GM03348 (cell line): ENCODE data around the gene ANKRD13C.
A peak's percentile ranks its signal among the peaks of the same experiment; 100 is the strongest.
"Not testable (repeated sequence)": the region's sequence is repeated elsewhere in the genome, so short reads cannot be mapped to it uniquely, and the experiment has no call there.

Experiments used
- DNase-seq: peaks from one replicate; pipeline ENCODE4 v3.0.0; 2012; ENCODE audit warnings: low spot score

ANKRD13C gene

GRCh38 chr1:70360321-70360720 lies 5.8 kb upstream of the ANKRD13C start:
- DNase-seq = no peak

GRCh38 chr1:70358921-70359564 lies 4.5 kb upstream of the ANKRD13C start:
- peak; percentile 11 for DNase-seq

- DNase-seq = no peak
These were observed 1.4 kb upstream of the ANKRD13C start for GRCh38 chr1:70355920-70356319.

GRCh38 chr1:70355111-70355407 lies 537 bp upstream of the ANKRD13C start:
- no peak for DNase-seq

DNA sequence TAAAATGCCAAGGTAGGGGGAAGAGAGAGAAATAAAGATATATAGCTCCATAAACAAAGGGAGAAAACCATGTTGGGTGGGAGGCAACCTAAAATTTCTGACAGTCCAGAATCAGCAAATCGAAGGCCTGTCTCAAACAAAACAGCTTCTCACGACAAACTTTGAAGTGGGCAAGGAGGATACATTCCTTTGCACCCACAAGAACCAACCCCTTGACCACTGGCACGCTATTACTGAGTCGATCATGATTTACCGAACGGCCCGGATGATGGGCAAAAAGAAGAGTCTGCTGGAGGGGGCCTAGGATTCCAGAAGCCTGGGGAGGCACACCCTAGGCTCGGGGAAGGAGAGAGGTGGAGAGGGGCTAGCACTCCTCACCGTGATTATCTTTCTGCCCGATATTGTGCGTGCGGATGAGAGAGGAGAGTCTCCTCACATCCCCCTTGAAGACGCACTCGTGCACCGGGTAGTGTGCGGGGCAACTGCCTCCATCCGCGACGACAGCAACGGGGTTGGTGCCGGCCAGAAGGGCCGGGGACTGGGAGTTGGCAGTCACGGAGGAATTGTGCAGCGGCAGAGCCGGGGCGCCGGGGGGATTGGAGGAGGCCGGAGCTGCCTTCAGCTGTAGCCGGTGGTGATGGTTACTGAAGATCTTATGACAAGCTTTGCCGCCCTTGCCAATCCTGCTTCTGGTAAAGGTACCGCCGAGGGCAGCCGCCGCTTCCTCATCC lies 756 bp downstream of the ANKRD13C start:
- DNase-seq = peak; percentile 74

DNA sequence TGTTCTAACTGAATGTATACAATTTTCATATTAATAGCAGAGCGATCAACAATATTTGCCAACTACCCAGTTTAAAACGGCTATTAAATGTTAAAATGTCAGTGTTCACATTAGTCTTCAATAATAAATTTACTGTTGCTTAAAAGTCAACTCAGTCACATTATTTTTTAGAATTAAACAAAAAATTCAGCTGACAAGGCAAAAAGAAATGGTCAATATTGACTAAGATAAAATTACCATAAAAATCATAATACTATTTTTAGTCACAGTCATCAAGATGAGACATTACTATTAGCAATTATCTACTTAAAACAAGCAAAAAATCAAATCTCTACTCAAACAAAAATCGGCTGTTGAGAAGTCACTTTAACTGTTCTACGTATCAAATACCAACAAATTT lies 1.5 kb downstream of the ANKRD13C start:
- no peak for DNase-seq

GRCh38 chr1:70349799-70350198 lies 4.7 kb downstream of the ANKRD13C start:
- not testable (repeated sequence) for DNase-seq

DNA sequence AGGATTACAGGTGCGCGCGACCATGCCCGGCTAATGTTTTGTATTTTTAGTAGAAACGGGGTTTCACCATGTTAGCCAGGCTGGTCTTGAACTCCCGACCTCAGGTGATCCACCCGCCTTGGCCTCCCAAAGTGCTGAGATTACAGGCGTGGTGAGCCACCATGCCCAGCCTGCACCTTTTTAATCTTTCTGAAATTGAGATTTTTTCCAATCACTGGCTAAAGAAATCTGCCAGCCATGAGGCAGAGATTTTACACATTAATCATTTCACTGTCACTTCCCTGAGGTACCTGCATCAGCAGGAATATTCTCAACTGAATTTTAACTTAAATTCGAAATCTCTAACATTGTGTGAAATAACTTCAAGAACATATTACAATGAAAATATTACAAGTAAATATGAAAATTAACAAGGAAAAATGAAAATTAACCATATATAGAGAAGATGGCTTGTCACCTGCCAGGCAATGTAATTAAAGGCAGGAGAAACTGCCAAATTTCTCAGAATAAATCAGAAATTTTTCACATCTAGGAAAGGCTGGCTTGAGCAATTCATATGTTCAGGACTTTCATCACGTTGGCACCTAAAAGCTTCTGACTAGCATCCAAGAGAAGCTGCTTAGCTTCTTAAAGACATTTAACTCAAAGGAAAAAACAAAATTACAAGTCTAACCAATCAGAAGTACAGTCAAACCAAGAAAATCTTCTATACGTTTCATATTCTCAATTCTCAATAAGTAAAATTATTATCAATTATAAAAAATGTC lies 5.9 kb downstream of the ANKRD13C start:
- peak; percentile 12 for DNase-seq

GRCh38 chr1:70339644-70340043 lies 14.9 kb downstream of the ANKRD13C start:
- not testable (repeated sequence) for DNase-seq

- no peak for DNase-seq
These were observed 18.5 kb downstream of the ANKRD13C start for GRCh38 chr1:70336050-70336449.

DNA sequence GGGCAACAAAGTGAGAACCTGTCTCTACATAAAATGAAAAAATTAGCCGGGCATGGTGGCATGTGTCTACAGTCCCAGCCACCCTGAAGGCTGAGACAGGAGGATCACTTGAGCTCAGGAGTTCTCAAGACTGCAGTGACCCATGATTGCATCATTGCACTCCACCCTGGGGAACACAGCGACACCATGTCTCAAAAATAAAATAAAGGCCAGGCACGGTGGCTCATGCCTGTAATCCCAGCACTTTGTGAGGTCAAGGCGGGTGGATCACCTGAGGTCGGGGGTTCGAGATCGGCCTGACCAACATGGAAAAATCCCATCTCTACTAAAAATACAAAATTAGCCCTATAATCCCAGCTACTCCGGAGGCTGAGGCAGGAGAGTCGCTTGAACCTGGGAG lies 20.1 kb downstream of the ANKRD13C start:
- DNase-seq = no peak

DNA sequence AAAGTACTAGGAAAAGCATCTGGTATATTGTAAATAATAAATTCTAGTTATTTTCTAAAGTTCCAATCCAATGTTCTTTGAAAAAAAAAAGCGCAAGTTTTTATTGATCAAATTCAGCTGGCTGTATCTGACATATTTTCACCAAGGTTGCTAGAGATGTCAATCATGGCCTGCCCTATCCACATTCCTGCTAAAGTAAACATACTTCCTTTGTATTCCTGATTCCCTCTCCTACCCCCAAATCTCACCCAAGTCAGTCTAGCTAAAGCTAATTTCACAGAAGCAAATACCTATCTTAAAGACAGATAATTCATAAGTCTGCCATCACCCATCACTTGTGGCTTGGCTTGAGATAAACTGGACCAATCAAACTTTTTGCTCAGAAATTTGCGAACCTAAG lies 21.3 kb downstream of the ANKRD13C start:
- no peak for DNase-seq

- peak; percentile 41 for DNase-seq
These were observed 22.6 kb downstream of the ANKRD13C start for GRCh38 chr1:70331962-70332361.

DNA sequence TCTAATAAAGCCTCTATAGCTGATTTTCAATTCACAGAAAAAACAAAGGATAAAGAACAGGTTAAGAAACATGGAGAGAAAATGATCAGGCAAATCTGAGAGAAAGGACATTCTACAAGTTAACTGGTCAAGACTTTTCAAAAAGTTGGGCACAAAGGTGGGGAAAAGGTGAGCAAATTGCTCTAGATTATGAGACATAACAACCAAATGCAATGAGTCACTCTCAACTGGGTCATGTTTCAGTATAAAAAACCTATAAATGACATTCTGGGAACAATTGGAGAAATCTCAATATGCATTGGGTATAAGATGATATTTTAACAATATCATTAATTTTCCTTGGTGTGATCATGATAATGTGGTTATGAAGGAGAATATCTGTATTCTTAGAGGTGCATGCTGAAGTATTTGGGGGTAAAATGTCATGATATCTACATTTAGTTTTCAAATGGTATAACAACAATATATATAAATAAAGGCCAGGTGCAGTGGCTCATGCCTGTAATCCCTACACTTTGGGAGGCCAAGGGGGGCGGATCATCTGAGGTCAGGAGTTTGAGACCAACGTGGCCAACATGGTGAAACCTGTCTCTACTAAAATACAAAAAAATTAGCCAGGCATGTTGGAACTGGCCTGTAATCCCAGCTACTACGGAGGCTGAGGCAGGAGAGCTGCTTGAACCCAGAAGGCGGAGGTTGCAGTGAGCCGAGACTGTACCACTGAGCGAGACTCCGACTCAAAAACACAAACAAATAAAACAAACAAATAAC lies 27.0 kb downstream of the ANKRD13C start:
- no peak for DNase-seq

DNA sequence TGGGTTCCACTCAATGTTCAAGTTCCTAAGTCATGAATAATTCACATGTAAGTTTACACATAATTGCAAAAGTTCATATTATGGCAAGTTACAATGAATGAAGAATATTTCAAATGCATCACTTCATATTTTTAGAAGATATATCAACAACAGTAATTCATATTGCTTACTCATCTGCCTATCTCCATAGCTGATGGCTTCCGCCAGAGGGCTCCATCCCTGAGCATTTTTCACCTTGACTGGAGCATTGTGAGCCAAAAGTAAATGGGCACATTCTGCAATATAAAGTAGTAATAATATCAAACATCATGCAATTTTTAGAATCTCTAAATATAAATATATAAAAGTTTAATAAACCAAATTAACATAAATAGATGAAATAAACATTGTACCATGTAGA lies 29.8 kb downstream of the ANKRD13C start:
- DNase-seq = no peak

GRCh38 chr1:70319750-70320149 lies 34.8 kb downstream of the ANKRD13C start:
- DNase-seq = peak; percentile 52

GRCh38 chr1:70318191-70318590 lies 36.3 kb downstream of the ANKRD13C start:
- DNase-seq = no peak

- no peak for DNase-seq
These were observed 37.4 kb downstream of the ANKRD13C start for GRCh38 chr1:70317087-70317486.

GRCh38 chr1:70315782-70316181 lies 38.7 kb downstream of the ANKRD13C start:
- no peak for DNase-seq

- DNase-seq = no peak
These were observed 39.7 kb downstream of the ANKRD13C start for GRCh38 chr1:70314706-70315304.

DNA sequence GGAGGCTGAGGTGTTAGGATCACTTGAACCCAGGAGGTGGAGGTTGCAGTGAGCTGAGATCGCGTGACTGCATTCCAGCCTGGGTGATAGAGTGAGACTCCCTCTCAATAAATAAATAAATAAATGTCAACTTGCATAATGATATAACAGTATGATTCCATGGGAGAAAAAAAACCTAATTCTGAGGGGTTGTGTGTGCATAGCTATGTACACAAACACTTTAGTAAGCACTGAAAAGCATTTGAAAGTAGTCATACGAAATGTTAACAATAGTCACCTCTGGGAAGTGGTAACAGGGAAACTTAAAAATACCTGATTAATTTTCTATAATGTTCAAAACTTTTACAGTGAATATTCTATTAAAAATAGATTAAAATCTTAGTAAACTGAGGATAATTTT lies 43.2 kb downstream of the ANKRD13C start:
- DNase-seq = no peak

GRCh38 chr1:70299472-70299871 lies 55.0 kb downstream of the ANKRD13C start:
- no peak for DNase-seq
